ENCODE results near the gene SEPHS2.

SEPHS2 gene

DNA sequence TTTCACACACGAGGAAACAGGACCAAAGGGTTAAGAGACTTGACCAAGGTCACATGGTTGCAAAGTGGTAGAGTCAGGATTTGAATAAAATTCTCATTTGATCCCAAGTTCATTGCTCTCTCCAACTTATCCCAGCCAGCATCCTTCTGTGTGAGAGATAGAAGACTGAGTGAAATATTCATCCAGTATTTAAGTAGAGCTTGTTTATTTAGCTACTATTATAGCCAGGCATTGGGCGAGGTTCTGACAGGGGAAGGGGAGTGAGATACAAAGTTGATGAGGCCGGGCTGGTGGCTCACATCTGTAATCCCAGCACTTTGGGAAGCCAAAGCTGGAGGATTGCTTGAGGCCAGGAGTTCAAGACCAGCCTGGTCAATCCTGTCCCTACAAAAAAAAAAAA lies 31.3 kb upstream of the SEPHS2 start:
- no peak overlapping the region for H3K27ac ChIP-seq
- TF ChIP-seq, protein P1, sequence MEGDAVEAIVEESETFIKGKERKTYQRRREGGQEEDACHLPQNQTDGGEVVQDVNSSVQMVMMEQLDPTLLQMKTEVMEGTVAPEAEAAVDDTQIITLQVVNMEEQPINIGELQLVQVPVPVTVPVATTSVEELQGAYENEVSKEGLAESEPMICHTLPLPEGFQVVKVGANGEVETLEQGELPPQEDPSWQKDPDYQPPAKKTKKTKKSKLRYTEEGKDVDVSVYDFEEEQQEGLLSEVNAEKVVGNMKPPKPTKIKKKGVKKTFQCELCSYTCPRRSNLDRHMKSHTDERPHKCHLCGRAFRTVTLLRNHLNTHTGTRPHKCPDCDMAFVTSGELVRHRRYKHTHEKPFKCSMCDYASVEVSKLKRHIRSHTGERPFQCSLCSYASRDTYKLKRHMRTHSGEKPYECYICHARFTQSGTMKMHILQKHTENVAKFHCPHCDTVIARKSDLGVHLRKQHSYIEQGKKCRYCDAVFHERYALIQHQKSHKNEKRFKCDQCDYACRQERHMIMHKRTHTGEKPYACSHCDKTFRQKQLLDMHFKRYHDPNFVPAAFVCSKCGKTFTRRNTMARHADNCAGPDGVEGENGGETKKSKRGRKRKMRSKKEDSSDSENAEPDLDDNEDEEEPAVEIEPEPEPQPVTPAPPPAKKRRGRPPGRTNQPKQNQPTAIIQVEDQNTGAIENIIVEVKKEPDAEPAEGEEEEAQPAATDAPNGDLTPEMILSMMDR (conservative IDR thresholded peaks at IDR 0.05) = no peak
- no peak for TF ChIP-seq ZFX (IDR thresholded peaks at IDR 0.05)

DNA sequence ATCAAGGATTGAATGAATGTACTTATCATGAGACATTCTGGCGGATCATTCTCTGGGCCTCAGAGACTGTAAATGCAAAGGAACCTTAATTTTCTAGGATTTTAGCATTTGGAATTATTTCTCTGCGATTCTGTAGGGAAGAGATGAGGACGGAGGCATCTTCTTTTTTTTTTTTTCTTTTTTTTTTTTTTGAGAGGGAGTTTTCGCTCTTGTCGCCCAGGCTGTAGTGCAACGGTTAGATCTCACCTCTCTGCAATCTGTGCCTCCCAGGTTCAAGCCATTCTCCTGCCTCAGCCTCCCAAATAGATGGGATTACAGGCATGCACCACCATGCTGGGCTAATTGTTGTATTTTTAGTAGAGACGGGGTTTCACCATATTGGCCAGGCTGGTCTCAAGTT lies 29.0 kb upstream of the SEPHS2 start:
- TF ChIP-seq ZFX (IDR thresholded peaks at IDR 0.05) = no peak
- TF ChIP-seq, protein P1 (conservative IDR thresholded peaks at IDR 0.05) = no peak
- H3K27ac ChIP-seq = no peak overlapping the region

DNA sequence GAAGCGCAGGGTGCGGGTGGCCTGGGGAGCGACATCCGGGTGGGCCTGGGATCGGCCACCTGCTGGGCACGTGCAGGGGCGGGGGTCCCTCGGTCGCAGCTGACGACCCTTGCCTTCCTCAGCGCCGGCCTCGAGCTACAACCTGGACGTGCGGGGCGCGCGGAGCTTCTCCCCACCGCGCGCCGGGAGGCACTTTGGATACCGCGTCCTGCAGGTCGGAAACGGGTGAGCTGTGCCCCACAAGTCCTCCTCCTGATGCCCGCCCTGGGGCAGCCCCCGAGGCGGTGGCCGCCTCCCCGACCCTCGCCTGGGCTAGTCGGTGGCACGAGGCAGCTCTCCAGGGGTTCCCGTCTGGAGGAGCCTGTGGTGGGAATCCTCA lies 28.4 kb upstream of the SEPHS2 start:
- TF ChIP-seq, protein P1 (conservative IDR thresholded peaks at IDR 0.05) = no peak
- TF ChIP-seq ZFX (IDR thresholded peaks at IDR 0.05) = no peak
- H3K27ac ChIP-seq = no peak overlapping the region

DNA sequence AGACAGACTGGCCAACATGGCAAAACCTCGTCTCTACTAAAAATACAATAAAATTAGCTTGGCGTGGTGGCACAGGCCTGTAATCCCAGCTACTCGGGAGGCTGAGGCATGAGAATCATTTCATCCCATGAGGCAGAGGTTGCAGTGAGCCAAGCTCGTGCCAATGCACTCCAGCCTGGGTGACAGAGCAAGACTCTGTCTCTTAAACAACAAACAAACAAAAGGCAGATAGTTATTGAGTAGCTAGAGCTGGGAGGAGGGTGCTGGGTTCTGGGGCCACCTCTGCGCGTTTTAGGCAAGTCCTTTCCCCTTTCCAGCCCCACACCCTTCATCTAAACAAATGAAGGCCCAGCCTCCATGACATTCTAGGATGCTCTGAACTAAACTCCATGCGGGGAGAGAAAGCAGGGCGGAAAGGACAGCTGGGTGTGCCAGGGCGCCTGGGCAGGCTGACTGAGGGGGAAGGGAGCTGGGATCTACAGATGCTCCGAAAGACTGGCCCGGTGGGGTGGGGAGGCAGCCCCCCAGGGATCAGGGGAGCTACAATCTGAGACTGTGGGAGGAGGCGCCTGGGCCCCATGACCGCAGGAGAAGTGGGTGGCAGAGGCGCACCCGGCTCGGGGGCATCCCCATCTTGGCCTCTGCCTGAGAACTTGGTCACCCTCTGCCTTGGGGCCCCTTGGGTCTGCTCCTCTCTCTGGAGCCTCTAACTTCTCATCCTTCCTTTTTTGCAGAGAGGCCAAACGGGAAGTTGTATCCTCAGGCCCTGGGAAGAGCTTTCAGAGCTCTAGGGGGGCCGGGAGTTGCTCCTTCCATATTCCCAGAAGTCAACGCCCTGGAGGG lies 27.8 kb upstream of the SEPHS2 start:
- H3K27ac ChIP-seq = no peak overlapping the region
- TF ChIP-seq ZFX (IDR thresholded peaks at IDR 0.05) = no peak
- TF ChIP-seq, protein P1 (conservative IDR thresholded peaks at IDR 0.05) = no peak

DNA sequence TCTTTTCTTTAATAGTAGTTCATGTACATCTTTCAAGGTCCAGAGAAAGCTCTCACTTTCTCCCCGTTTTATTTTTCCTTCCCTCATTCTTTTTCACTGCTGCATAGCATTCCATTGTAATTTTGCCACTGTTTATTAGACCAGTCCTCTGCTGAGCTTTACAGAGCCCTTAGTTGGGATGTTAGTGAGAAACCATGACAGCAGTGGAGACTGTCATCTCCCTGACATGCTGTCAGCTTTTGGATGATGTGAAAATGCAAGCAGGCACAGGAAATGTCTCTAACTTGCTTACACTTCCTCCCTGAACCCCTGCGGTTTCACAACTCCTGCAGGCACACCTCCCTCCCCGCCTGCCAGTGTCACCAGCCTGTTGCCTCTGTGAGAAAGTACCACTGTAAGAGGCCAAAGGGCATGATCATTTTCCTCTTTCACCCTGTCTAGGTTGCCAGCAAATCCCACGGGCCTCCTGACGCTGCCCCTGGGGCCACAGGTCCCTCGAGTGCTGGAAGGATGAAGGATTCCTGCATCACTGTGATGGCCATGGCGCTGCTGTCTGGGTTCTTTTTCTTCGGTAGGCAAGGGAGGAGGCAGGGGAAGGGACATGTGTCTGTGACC lies 26.8 kb upstream of the SEPHS2 start, which contains the start of gene ITGAL:
Gene ITGAL (plus strand): TSS at position 415 of the 615 bp plus-strand sequence. CDS start 96 bp downstream, at position 511.
- H3K27ac ChIP-seq = no peak within 1 kb of the TSS
- no peak for TF ChIP-seq ZFX (IDR thresholded peaks at IDR 0.05)
- TF ChIP-seq, protein P1 (conservative IDR thresholded peaks at IDR 0.05) = no peak

DNA sequence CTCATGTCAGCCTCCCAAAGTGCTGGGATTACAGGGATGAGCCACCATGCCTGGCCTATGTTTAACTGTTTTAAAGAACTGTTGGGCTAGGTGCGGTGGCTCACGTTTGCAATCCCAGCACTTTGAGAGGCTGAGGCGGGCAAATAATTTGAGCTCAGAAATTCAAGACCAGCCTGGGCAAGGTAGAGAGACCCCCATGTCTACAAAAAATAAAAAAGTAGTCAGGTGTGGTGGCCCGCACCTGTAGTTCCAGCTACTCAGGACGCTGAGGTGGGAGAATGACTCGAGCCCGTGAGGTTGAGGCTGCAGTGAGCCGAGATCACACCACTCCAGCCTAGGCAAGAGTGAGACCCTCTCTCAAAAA lies 24.9 kb upstream of the SEPHS2 start:
- no peak overlapping the region for H3K27ac ChIP-seq
- TF ChIP-seq ZFX (IDR thresholded peaks at IDR 0.05) = no peak

DNA sequence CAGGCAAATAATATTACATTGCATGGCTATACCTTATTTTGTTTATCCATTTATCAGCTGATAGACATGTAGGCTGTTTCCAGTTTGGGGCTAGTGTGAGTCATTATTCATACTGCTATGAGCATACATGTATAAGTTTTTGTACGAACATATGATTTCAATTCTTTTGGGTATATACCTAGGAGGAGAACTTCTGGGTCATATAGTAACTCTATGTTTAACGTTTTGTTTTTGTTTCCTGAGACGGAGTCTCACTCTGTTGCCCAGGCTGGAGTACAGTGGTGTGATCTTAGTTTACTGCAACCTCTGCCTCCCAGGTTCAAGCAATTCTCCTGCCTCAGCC lies 24.5 kb upstream of the SEPHS2 start:
- no peak overlapping the region for H3K27ac ChIP-seq
- TF ChIP-seq, protein P1 (conservative IDR thresholded peaks at IDR 0.05) = no peak
- no peak for TF ChIP-seq ZFX (IDR thresholded peaks at IDR 0.05)

Measured in C4-2B (cell line).